HG03139 (cell line): ENCODE data around the gene SAMD4A.

Source experiments
- ATAC-seq: cut with Tn5 transposase; IDR thresholded peaks from one replicate; pipeline ENCODE4 v1.9.1; 2021; ENCODE audit not compliant: unreplicated experiment

SAMD4A gene, protein sequence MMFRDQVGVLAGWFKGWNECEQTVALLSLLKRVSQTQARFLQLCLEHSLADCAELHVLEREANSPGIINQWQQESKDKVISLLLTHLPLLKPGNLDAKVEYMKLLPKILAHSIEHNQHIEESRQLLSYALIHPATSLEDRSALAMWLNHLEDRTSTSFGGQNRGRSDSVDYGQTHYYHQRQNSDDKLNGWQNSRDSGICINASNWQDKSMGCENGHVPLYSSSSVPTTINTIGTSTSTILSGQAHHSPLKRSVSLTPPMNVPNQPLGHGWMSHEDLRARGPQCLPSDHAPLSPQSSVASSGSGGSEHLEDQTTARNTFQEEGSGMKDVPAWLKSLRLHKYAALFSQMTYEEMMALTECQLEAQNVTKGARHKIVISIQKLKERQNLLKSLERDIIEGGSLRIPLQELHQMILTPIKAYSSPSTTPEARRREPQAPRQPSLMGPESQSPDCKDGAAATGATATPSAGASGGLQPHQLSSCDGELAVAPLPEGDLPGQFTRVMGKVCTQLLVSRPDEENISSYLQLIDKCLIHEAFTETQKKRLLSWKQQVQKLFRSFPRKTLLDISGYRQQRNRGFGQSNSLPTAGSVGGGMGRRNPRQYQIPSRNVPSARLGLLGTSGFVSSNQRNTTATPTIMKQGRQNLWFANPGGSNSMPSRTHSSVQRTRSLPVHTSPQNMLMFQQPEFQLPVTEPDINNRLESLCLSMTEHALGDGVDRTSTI

GRCh38 chr14:54566410-54567223, at the start of gene SAMD4A:
Gene SAMD4A (plus strand): TSS chr14:54567128. CDS start chr14:54567917, 789 bp downstream.
- peak; percentile 28 for ATAC-seq

DNA sequence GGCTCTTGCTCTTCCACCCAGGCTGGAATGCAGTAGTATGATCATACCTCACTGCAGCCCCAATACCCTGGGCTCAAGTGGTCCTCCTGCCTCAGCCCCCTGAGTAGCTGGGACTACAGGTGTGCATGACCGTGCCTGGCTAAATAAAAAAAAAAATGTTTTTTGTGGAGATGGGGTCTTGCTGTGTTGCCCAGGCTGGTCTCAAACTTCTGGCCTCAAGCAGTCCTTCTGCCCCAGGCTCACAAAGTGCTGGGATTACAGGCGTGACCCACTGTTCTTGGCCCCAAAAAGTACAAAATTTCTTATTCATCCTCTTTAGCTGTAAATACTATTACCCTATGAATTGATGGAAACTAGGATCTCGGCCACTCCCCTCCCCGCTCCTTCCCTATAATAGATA, 42.5 kb upstream of the SAMD4A start:
- no peak for ATAC-seq

DNA sequence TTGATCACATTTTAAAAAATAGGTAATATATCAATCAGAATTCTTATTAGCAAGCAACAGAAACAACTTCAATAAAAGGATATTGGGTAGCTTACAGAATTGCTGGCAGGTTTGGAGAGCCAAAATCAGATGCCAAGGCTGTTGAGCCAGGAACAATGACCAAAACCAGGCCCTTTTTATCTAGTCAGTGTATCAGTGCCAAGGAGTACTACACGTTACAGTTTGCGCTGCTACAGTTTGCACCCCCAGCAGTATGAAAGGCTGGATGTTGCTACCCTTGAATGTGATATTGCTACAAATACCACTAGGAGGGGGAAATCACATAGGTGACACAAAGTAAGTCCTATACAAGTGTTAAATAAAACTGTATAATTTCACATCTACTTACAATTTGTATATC, 38.0 kb upstream of the SAMD4A start:
- ATAC-seq, result no peak

- ATAC-seq, result no peak
Measured at GRCh38 chr14:54529811-54530210, 37.1 kb upstream of the SAMD4A start.

GRCh38 chr14:54532111-54533012, 34.6 kb upstream of the SAMD4A start:
- peak; percentile 85 for ATAC-seq

DNA sequence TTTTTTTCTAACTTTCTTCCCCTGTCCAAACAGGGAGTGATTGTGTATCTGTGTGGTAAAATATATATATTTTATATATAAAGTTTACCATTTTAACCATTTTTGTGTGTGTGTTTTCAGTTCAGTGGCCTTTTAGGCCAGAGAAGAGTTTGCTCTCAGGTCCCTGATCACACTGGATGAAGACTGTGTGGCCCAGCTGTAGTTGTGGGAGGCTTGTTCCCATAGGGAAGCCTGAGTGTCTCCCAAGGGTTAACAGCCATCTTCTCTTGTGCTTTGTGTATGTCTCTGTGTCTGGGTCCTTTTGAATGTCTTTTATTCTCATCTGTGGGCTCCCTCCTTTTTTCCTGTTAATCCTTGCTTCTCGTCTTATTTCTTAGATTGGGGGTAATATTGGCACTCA, 33.8 kb upstream of the SAMD4A start:
- ATAC-seq, result peak; percentile 23

DNA sequence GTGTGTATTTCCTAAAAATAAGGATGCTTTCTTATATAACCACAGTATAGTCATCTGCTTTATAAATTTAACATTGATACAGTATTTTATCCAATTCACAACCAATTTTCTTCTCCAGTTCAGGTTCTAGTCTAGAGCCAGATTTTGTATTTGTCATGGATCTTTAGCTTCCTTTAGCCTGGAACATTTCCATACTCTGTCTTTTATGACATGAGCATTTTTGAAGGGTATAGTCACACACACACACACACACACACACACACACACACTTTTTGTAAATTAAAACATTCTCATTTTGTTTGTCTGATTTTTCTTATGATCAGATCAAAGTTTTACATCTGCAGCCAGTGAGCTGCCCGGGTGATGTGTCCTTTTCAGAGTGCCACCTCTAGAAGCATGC, 31.8 kb upstream of the SAMD4A start:
- ATAC-seq, result no peak

GRCh38 chr14:54535646-54536045, 31.3 kb upstream of the SAMD4A start:
- ATAC-seq, result no peak

GRCh38 chr14:54537651-54538050, 29.3 kb upstream of the SAMD4A start:
- ATAC-seq, result no peak

GRCh38 chr14:54538055-54538454, 28.9 kb upstream of the SAMD4A start:
- no peak for ATAC-seq

DNA sequence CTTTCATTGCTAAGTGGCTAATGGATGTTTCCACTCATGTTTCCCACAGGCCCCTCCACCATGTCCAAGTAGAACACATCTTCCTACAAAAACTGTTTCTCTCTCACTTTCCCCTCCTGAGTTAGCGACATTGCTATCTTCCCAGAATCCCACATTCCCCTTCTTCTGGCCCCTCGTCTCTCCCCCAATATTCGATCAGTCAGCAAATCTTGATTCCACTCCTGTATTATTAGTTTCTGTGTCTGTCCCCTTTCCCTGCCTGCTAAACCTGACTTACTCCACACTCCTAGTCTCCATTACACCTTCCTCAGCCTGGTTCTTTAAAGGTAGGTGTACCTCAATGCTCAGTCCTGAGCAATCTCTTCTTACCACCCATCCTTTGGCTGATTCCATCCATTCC, 19.3 kb upstream of the SAMD4A start:
- ATAC-seq, result no peak

- ATAC-seq, result no peak
Measured at GRCh38 chr14:54548491-54548890, 18.4 kb upstream of the SAMD4A start.

DNA sequence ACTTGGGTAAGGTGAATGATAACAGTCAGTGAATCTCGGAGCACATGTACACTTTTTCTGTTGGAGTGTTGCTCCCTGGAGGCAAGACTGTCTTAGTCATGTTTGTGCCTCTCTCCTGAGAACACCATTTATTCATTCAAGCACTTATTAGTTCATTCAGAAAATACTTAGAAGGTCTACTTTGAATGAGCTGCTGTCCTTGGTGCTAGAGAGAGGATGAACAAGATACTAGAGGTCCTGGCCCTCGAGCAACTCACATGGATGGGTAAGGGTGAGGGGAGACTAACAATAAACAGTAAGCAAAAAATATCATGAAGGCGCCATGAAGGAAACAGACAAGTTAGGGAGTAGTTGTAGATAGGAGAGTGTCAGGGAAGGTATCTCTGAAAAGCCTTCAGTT, 17.1 kb upstream of the SAMD4A start:
- ATAC-seq, result no peak

DNA sequence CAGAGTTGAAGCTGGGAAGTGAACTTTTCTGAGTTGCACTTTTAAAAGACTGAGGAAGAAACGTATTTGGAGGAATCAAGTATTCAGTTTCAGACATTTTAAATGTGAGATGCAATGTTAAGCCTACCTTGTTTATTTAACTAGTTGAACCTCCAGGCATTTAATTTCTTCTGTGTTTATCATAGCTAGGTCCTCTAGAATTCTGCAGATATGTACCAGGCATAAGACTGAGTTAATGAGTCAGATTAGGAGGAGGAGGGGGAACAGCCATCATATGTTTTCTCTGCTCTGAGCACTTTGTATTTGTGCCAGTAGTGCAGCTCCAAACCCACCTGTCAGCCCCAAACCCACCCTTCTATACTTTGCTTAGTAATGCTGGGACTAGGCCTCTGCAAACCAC, 16.4 kb upstream of the SAMD4A start:
- no peak for ATAC-seq

DNA sequence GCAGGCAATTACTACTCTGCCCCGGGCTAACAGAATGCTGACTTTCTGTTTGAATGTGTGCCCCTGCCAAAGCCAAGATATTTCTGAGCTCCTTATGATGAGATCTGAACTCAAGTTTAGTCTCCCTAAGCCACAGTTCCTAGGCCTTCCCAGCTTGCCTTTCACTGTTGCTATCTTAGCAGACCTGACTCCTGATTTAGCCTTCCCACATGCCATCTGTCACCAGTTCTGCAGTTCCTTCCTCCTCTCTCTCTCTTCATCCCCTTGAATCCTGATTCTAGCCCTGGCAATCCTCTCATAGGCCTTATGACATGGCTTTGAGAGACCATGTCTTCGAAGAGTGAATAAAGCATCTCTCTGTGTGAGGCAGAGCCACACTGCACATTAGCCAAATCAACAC, 12.5 kb upstream of the SAMD4A start:
- no peak for ATAC-seq

- no peak for ATAC-seq
Measured at GRCh38 chr14:54555651-54556050, 11.3 kb upstream of the SAMD4A start.

DNA sequence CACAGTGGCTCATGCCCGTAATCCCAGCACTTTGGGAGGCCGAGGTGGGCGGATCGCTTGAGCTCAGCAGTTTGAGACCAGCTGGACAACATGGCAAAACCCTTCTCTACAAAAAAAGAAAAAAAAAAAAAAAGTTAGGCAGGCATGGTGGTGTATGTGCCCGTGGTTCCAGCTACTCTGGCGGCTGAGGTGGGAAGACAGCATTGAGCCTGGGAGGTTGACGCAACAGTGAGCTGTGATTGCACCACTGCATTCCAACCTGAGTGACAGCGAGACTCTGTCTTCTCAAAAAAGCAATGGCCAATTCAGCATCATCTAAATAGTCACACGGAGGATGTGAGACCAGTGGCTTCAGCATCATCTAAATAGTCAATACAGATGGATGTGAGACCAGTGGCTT, 10.4 kb upstream of the SAMD4A start:
- ATAC-seq, result no peak

DNA sequence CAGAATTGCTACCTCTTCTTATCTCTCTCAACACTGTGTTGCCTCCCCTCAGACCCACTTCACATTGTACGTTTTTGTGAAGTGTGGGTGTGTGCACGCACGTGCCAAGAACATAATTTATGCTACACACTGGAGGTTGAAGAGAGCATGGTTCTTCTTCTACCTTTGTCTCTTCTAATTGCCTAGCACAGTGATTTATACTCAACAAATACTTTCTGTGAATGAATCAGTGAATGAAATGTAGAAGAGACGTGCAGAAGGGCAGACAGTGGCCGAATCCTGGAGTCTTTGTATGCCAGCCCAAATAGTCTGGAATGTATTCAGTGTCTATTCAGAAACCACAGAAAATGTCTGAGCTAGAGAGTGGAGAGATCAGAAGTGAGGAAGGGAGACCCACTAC, 4.6 kb upstream of the SAMD4A start:
- ATAC-seq, result no peak

GRCh38 chr14:54564071-54564867, 2.7 kb upstream of the SAMD4A start:
- no peak for ATAC-seq
